ENCODE data around the gene PATZ1. TPM values are rescaled to one million over a fixed set of nuclear protein-coding genes. Genes with fewer than 3 reads are reported as not detected.

Gene PATZ1
- total RNA-seq, 3 donors from 2014 or later (not counting 1 experiment from before 2014, with no cell fraction given) = 31.5 to 39.2 (median 37.3) TPM

DNA sequence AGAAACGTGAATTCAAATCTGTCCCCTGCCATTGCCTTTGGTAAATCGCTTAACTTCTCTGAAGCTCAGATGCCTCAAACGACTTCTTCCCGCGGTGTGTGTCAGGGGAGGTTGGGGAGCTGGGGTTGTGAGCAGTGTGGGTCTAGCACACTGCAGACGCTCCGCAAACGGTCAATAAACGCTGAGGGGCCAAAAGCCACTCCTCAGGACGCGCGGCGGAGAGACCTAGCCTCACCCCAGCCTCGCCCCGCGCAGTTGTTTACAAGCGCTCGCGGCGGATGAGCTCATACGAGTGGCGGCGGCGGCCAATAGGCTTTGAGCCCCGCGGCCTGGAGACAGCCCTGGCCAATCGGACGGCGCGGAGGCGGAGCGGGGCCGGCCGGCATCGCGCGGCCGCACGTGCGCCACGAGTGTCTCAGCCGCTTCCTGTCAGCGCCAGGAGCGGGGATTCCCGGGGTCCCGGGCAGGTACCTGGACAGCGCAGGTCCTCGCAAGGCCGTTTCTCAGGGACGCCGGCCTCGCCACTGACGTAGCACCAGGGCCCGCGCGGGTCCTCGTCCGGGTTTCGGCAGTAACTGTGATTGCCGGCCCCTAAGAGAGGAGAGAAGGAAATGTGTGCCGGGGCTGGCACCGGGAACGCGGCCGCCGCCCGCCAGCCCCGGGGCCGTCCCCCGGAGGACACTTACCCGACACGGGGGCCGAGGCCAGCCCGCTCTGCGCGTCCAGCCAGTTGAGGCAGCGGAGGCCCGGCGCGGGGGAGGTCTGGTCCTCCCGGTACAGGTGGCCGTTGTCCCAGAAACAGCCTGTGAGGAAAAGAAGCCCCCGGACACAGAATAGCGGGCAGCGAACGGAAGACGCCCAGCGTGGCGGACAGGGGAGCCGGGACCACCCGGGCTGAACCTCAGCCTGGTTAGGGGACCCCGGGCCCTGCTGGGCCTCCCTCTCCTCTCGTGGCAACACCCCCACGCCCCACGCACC, 55.4 kb downstream of the PATZ1 start:
- no peaks in the 10 kb centered on the region for H3K9me3 Mint-ChIP-seq
- Histone ChIP-seq H3K4me3 (ENCODE audit: low read length) (peak overlapping the region; percentile 98), H3K36me3 (ENCODE audit: control insufficient read depth, insufficient read depth, low read length) (peaks cover 16% of the 10 kb centered on the region), H3K27ac (ENCODE audit: low read length) (peak overlapping the region; percentile 99), H3K4me1 (ENCODE audit: control insufficient read depth, insufficient read depth, low read length) (peaks cover 67% of the 10 kb centered on the region), H3K27me3 (ENCODE audit: control insufficient read depth, insufficient read depth, low read length) (no peaks in the 10 kb centered on the region), H3K9me3 (ENCODE audit: control insufficient read depth, insufficient read depth, low read length) (no peaks in the 10 kb centered on the region)
- intact Hi-C loops (cut with micrococcal nuclease) = loop anchor here (2.0 to 5.0 kb wide), 3 partner anchors 56 to 1023 kb away; partner anchors contain the start of genes DRG1, OSM and PATZ1
- H3K27ac Mint-ChIP-seq = peak overlapping the region; percentile 99
- ATAC-seq = peak; percentile 82 to 95 (median 84)
- TF ChIP-seq, protein P1, sequence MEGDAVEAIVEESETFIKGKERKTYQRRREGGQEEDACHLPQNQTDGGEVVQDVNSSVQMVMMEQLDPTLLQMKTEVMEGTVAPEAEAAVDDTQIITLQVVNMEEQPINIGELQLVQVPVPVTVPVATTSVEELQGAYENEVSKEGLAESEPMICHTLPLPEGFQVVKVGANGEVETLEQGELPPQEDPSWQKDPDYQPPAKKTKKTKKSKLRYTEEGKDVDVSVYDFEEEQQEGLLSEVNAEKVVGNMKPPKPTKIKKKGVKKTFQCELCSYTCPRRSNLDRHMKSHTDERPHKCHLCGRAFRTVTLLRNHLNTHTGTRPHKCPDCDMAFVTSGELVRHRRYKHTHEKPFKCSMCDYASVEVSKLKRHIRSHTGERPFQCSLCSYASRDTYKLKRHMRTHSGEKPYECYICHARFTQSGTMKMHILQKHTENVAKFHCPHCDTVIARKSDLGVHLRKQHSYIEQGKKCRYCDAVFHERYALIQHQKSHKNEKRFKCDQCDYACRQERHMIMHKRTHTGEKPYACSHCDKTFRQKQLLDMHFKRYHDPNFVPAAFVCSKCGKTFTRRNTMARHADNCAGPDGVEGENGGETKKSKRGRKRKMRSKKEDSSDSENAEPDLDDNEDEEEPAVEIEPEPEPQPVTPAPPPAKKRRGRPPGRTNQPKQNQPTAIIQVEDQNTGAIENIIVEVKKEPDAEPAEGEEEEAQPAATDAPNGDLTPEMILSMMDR (IDR thresholded peaks at IDR 0.05) = no peak
- H3K4me1 Mint-ChIP-seq = peaks cover 51 to 52% of the 10 kb centered on the region in 2 donors
- DNase-seq = peak; percentile 96 to 97
- H3K36me3 Mint-ChIP-seq = no peaks in the 10 kb centered on the region
- H3K4me3 Mint-ChIP-seq = peak overlapping the region; percentile 99
- under 1% methylated on average over 92 of the region's 95 CpGs for WGBS (ENCODE audit: insufficient coverage)
- no peaks in the 10 kb centered on the region for H3K27me3 Mint-ChIP-seq (ENCODE audit: low read depth in 2 of 2)

DNA sequence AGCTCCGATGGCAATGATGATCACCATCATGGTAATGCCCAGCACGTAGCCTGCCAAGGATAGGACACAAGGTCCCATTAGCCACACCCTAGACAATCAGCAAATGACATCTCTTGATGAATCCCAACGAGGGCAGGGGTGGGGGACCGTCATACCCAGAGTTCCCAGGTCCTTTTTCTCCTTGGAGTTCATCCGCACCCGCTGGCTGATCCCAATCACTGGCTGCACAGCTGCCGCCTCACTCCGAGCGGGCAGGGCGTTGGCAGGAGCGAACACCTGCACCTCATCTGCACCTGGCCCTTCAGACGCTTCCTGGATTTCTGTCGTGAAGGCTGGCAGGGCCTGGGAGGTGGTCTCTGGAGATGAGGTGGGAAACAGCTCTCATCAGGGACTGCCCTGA, 56.8 kb downstream of the PATZ1 start:
- Histone ChIP-seq H3K27me3 (ENCODE audit: control insufficient read depth, insufficient read depth, low read length) (no peaks in the 10 kb centered on the region), H3K9me3 (ENCODE audit: control insufficient read depth, insufficient read depth, low read length) (no peaks in the 10 kb centered on the region), H3K36me3 (ENCODE audit: control insufficient read depth, insufficient read depth, low read length) (peaks cover 30% of the 10 kb centered on the region), H3K4me1 (ENCODE audit: control insufficient read depth, insufficient read depth, low read length) (peaks cover 78% of the 10 kb centered on the region), H3K4me3 (ENCODE audit: low read length) (peak overlapping the region; percentile 71), H3K27ac (ENCODE audit: low read length) (peak overlapping the region; percentile 99)
- intact Hi-C loops (cut with micrococcal nuclease) = no loop called here
- Mint-ChIP-seq H3K27me3 (ENCODE audit: low read depth in 2 of 2) (no peaks in the 10 kb centered on the region), H3K27ac (peak overlapping the region; percentile 99), H3K9me3 (no peaks in the 10 kb centered on the region), H3K4me1 (peaks cover 57 to 59% of the 10 kb centered on the region in 2 donors), H3K4me3 (peak overlapping the region; percentile 99), H3K36me3 (no peaks in the 10 kb centered on the region)
- ATAC-seq (no peak), DNase-seq (peak in 1 of 2 donors; percentile 50)
- TF ChIP-seq, protein P1 (IDR thresholded peaks at IDR 0.05) = no peak
- 84% methylated on average over 13 of the region's 13 CpGs for WGBS (ENCODE audit: insufficient coverage)

DNA sequence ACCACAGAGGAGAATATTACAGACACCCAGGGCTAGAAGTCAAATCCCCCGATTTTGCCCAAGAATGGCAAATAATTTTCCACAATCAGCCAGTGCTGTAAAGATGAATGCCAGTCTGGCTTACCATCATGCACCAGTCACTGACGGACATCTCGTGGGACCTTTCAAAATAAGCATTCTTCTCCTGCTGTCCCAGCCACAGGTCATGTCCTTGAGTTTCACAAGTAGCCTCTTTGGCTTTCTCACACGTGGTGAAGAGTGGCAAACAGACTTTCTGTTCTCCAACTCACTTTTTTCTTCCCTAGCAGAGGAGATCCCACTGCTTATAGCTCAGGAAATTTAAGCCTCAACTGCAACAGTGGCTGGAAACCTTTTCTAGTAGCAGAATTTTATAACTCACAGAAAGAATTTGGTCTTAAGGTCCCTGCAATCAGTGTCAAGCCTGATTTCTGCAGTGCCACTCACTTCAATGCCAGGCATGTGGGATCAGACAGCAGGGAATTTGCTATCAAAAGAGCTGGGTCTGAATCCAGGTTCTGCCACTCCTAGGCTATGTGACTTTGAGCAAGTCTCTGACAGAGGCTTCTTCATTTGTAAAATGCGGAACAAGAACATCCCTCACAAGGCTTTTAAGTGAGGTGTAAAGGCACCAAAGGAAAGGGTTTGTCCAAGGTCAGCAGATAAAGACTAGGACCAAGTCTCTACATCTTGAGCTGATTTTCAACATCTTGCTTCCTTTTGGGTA, 57.5 kb downstream of the PATZ1 start:
- intact Hi-C loops (cut with micrococcal nuclease) = no loop called here
- no peaks in the 10 kb centered on the region for H3K9me3 ChIP-seq (ENCODE audit: control insufficient read depth, insufficient read depth, low read length)
- H3K9me3 Mint-ChIP-seq = no peaks in the 10 kb centered on the region
- no peaks in the 10 kb centered on the region for H3K27me3 ChIP-seq (ENCODE audit: control insufficient read depth, insufficient read depth, low read length)
- H3K27me3 Mint-ChIP-seq (ENCODE audit: low read depth in 2 of 2) = no peaks in the 10 kb centered on the region
- ATAC-seq = no peak
- peak in 1 of 2 donors; percentile 23 for DNase-seq
- H3K4me3 Mint-ChIP-seq = peak overlapping the region; percentile 69
- H3K36me3 ChIP-seq (ENCODE audit: control insufficient read depth, insufficient read depth, low read length) = peaks cover 36% of the 10 kb centered on the region
- H3K4me1 Mint-ChIP-seq = peaks cover 57 to 59% of the 10 kb centered on the region in 2 donors
- peak overlapping the region; percentile 99 for H3K27ac ChIP-seq (ENCODE audit: low read length)
- WGBS (ENCODE audit: insufficient coverage) = 45% methylated on average over 5 of the region's 5 CpGs
- peaks cover 74% of the 10 kb centered on the region for H3K4me1 ChIP-seq (ENCODE audit: control insufficient read depth, insufficient read depth, low read length)
- H3K4me3 ChIP-seq (ENCODE audit: low read length) = no peak overlapping the region
- peak overlapping the region; percentile 99 for H3K27ac Mint-ChIP-seq
- TF ChIP-seq, protein P1 (IDR thresholded peaks at IDR 0.05) = no peak
- H3K36me3 Mint-ChIP-seq = no peaks in the 10 kb centered on the region
